OCI-LY1 (cell line): Measurements from ENCODE around the gene DLG1.

ENCODE experiments used
- CTCF ChIP-seq: fragments of 200-600 bp; sonication (generic), shearing (Covaris generic); IDR thresholded peaks from 2 replicates; pipeline ENCODE4 v1.5.1; 2017; ENCODE audit warnings: mild to moderate bottlenecking, antibody characterized with exemption, low read length, moderate library complexity, mixed read lengths
- EZH2 ChIP-seq: fragments of 200-600 bp; sonication (generic), shearing (Covaris generic); IDR thresholded peaks from 2 replicates; pipeline ENCODE4 v1.8.0; 2017; ENCODE audit warnings: borderline replicate concordance, mixed run types, mild to moderate bottlenecking, antibody characterized with exemption, low read length, moderate library complexity, mixed read lengths

GRCh38 chr3:197340521-197340871 lies 42.1 kb upstream of the DLG1 start:
- no peak for TF ChIP-seq EZH2
- TF ChIP-seq CTCF = no peak
